Inflammatory macrophage treated with lipopolysaccharide for 4 hours (primary cell): ENCODE results near the gene PUM2.

ENCODE experiments used
- DNase-seq: peaks from one replicate; pipeline ENCODE4 v3.0.0-alpha.2; 2020

Gene PUM2

DNA sequence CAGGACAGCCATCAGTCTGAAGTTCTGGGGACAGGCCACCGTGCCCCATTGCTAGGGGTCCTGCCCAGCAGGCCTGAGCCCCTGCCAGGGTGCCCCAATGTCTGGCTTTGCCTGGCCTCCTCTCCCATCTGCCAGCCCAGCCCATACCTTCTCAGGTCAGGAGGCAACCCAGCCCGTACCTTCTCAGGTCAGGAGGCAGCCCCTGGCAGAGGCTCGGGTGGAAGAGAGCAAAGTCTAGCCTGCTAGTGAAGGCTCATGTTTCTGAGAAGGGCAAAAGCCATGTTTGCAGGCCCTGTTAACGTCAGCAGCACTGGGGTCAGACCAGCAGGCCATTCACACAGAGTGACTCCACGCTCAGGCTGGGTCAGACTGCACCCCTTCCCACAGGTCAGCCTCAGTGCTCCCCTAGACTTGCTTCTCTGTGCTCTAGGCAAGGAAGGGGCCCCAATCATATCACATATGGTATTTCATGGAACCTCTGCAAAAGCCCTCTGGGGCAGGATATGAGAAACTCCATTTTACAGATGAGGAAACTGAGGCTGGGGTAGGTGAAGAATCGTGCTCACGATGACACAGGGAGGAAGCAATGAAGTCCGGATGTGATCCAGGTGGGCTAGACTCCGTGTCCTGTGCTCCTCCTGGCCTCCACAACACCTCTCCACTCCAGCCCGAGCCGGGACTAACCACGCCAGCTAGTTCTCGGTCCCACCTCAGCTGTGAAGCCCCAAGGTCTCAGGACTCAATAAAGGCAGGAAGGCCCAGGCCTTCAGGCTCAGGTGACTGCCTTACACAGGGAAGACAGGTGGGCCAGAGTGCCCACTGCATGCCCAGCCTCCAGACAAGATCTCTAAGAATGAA lies 135.2 kb downstream of the PUM2 start:
- DNase-seq: no peak

GRCh38 chr2:20214566-20215182 lies 136.0 kb downstream of the PUM2 start:
- no peak for DNase-seq

DNA sequence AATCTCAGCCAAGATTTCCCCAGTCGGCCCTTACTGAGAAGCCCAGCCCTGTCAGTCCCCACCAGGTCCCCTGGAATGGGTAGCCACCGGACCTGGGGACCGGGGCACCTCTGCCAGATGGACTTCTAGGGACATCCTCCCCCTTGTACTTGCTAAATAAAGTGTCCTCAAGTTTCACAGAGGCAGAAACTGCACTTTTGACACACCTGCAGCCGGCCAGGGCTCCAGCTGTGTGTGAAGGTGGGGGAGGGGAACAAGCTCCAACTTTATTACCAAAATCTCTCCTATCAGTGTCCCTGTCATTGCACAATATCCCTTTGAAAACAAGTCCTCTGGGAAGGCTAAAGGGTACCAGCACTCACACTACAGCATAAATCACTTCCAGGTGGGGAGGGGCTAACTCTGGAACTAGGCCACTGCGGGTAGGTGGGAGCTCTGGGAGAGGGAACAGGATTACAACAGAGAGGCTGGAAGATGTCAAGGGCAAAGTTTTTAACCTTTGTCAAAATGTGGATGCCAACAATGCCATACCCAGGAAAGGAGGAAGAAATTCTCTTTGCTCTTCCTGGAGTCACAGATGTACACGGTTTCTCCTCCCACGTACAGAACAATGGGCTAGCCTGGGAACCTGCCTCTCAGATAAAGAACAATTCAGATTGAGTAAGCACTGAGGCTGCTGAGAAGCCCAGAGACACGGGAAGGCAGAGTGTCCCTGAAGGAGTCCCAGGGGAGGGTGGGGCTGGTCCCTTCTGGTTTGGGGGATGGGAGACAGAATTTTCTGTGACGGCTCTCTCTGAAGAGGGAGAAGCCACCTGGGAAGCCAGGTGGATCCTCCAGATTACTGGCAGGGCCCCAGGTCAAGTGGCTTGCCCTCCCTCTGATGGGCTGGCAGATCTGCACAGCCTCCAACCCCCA lies 136.7 kb downstream of the PUM2 start:
- DNase-seq: no peak

- DNase-seq: no peak
Measured at GRCh38 chr2:20212871-20213503, 137.7 kb downstream of the PUM2 start.

GRCh38 chr2:20212459-20212870 lies 138.2 kb downstream of the PUM2 start:
- no peak for DNase-seq

GRCh38 chr2:20211860-20212458 lies 138.7 kb downstream of the PUM2 start:
- no peak for DNase-seq

- no peak for DNase-seq
Measured at GRCh38 chr2:20211420-20211819, 139.2 kb downstream of the PUM2 start.

DNA sequence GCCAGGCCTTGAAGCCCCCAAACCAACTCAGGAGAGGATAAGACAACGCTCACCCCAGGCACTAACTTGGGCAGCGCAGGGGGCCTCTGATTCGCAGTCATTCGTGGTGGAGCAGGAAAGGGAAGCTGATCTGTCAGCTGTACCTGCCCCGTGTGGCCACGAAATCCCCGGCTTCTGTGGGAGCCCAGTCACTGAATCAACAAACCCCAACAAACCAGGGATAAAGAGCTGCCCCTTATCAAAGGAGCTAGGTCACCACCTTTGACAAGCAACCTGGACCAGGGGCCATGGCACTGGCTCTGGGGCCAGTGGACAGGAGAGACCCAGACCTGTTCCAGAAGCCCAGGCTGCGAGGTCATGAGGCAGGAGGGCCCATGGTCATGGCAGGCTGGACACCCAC lies 140.2 kb downstream of the PUM2 start:
- DNase-seq: no peak

DNA sequence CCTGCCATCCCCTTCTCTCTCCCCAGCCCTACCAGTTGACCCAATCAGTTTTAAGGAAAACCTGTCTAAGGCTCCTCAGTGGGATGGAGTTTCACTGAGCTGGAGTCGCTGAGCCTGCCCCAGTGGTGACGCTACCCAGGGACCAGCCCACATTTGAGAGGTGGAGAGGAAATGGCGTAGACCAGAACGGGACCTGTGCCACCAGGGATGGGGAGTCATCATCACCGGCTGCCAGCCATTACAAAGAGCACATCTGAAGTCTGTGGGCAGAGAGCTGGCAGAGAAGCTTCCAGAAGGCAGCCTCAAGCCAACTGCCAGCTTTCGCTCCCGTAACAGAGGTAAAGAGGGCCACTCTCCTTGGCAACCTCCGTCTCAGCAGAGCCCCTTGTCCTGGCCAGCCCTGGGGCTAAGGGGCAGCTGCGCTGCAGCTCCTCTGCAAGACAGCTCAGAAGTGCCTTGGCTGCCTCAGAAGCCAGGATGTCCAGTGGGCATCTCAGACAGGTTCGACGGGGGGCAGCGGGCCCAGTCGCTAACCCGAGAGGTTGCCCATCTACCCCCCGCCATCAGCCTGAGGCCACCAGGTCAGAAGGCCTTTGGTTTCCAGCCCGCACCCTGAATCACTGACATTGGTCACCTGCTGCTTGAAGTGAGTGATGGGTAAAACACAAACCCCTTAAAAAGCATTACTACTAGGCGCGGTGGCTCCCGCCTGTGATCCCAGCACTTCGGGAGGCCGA lies 141.1 kb downstream of the PUM2 start:
- no peak for DNase-seq

GRCh38 chr2:20208476-20208859 lies 142.2 kb downstream of the PUM2 start:
- no peak for DNase-seq

DNA sequence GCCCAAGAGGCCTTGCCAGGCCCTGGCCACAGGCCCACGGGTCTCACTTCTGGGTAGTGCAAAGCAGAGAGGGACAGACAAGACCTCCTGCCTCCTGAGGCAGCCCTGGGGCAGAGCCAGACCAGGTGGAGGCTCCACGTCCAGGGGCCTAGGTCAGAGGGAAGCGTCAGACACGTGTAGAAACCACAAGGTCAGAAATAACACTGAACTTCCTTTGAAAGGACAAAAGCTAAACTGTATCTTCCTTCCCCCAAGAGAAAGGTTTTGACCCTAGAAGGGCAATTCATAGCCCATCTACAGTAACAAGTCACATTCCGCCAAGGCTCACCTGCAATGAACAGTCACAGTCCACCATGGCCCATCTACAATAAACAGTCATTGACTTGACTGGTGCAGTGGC lies 143.6 kb downstream of the PUM2 start:
- no peak for DNase-seq

GRCh38 chr2:20205915-20206524 lies 144.6 kb downstream of the PUM2 start:
- DNase-seq: no peak

DNA sequence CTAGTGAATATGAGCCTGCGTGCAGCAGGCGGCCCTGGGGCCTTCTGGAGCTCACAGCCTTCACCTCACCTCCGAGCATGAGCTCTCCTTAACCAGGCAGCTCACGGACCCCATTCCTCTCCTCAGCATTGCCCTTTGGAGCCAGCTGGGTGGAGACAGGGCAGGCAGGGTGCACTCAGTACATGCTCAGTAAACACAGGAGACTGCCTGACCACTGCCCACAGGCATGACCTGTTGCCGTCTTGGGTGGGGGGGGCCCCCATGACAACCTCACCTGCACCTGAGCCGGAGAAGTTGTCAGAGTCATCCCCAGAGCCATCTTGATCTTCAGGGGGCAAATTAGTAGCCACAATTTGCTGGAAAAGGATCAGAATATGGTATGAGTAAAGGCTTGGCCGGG lies 145.6 kb downstream of the PUM2 start:
- no peak for DNase-seq

- DNase-seq: no peak
Measured at GRCh38 chr2:20203521-20204225, 147.0 kb downstream of the PUM2 start.

- no peak for DNase-seq
Measured at GRCh38 chr2:20203072-20203471, 147.6 kb downstream of the PUM2 start.

- DNase-seq: no peak
Measured at GRCh38 chr2:20201671-20202070, 149.0 kb downstream of the PUM2 start.

DNA sequence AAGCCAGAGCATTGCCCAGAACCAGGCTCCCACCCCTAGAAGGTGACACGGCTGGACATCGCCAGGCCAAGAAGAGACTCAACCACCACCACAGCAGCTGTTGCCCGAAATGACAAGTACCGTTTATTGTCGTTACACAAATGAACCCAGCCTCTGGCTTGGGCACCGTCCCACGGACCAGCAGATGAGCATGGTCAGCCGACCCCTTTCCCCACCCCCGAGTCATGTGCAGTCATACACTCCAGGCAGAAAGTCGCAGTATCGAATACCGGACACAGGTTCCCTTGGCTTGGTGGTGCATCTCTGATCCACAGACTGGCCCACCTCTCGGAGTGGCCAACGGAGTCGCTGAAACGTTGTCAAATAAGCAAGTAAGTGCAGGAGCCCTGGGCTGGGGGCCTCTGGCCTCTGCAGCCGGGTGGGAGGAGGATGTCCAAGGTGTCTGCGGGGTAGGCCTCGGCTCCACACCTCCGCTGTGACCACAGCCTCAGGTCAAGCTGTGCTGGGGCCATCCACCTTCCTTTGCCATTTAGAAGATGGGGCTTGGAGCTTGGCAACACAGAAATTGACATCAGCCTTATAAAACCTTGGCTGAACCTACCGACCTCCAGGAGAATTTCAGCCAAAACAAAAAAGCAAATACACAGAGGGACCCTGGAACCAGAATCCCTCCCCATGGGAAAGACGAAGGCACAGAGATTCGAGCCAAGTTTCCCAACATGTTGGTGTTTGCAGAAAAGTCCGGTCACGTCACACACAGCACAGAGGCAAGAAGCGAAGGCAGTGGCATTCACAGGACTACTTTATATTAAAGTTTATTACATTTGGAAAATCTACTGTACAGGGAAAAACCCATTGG lies 149.7 kb downstream of the PUM2 start:
- no peak for DNase-seq

- DNase-seq: no peak
Measured at GRCh38 chr2:20199633-20200270, 150.9 kb downstream of the PUM2 start.
